Loucy (cell line): ENCODE results near the gene LPGAT1.

Experiments used
- CTCF ChIP-seq: fragments of 200-600 bp; sonication (generic); conservative IDR thresholded peaks from 2 replicates; pipeline ENCODE4 v1.5.1; 2014; ENCODE audit warnings: mild to moderate bottlenecking, antibody characterized with exemption, low read length
- EZH2phosphoT487 ChIP-seq: fragments of 200-600 bp; IDR thresholded peaks from 2 replicates; pipeline ENCODE4 v1.6.1; 2018; ENCODE audit warnings: antibody characterized with exemption, mild to moderate bottlenecking, moderate library complexity, borderline replicate concordance

- TF ChIP-seq CTCF (no peak), EZH2phosphoT487 (no peak)
Measured at GRCh38 chr1:211752951-211753486, 77.5 kb downstream of the LPGAT1 start.
